HepG2 (cell line): ENCODE measurements around the gene B4GALT4. TPM values are rescaled to one million over a fixed set of nuclear protein-coding genes. Genes with fewer than 3 reads are reported as not detected.

ENCODE experiments used
- ARNTL ChIP-seq: sonication (generic); formaldehyde crosslinking; IDR thresholded peaks from 2 replicates; pipeline ENCODE4 v1.4.0; 2020; ENCODE audit warnings: mild to moderate bottlenecking, missing genetic modification reagents
- ESRRA ChIP-seq: sonication (generic); formaldehyde crosslinking; IDR thresholded peaks from 2 replicates; pipeline ENCODE4 v1.5.1; 2020; ENCODE audit warnings: mild to moderate bottlenecking, low read depth, missing genetic modification reagents
- PATZ1 ChIP-seq: sonication (generic); formaldehyde crosslinking; IDR thresholded peaks from 2 replicates; pipeline ENCODE4 v1.4.0; 2020; ENCODE audit warnings: missing genetic modification reagents
- THAP8 ChIP-seq: sonication (generic); formaldehyde crosslinking; IDR thresholded peaks from 2 replicates; pipeline ENCODE4 v1.5.1; 2020; ENCODE audit warnings: missing genetic modification reagents, mild to moderate bottlenecking, borderline replicate concordance
- ZNF407 ChIP-seq: sonication (generic); formaldehyde crosslinking; IDR thresholded peaks from one replicate; pipeline ENCODE4 v1.5.1; 2020; ENCODE audit warnings: mild to moderate bottlenecking, missing genetic modification reagents; ENCODE audit errors: not compliant biosample characterization
- ZNF687 ChIP-seq: sonication (generic); formaldehyde crosslinking; IDR thresholded peaks from 2 replicates; pipeline ENCODE4 v1.5.1; 2020; ENCODE audit warnings: mild to moderate bottlenecking, missing genetic modification reagents, moderate library complexity
- ZNF841 ChIP-seq: sonication (generic); formaldehyde crosslinking; IDR thresholded peaks from 2 replicates; pipeline ENCODE4 v1.8.1; 2023; ENCODE audit warnings: missing genetic modification reagents, borderline replicate concordance
- ZZZ3 ChIP-seq: sonication (generic); formaldehyde crosslinking; IDR thresholded peaks from 2 replicates; pipeline ENCODE4 v1.4.0; 2020; ENCODE audit warnings: missing genetic modification reagents, mild to moderate bottlenecking, borderline replicate concordance
- polyA plus RNA-seq, 8 experiments: library from polyadenylated mRNA; depleted of rRNA in 3 of 8; stranded (reverse) in 7 of 8; unstranded in 1 of 8; fragments of >200 nt; fragmentation: Illumina TruSeq in 4 of 8; extraction: Trizol in 4 of 8; gene quantifications; 2 replicates each; pipeline versions ENCODE4 v1.2.1 to v1.2.3, GENCODE V29; 2011 to 2016; ENCODE audit warnings: low read depth in 4 of 8, missing spikeins in 1 of 8, mixed read lengths in 1 of 8; ENCODE audit not compliant: insufficient read depth in 1 of 8
- total RNA-seq, 5 experiments: library from RNA; depleted of rRNA; stranded (reverse); fragments of >200 nt; fragmentation: Illumina TruSeq; extraction: Trizol; gene quantifications; 2 replicates each; pipeline ENCODE4 v1.2.3, GENCODE V29; 2016; ENCODE audit warnings: low read depth in 1 of 5

B4GALT4 gene
- total and polyA plus RNA-seq, 2 of the 13 experiments (the other 11 are each of a cell fraction or from before 2014, with no cell fraction given): 16.9 to 29.0 TPM

- peak; percentile 93 for TF ChIP-seq ZNF687 (CRISPR knock-in tag)
- TF ChIP-seq ARNTL: peak; percentile 78; the same call in 1 of the 2 replicates
- no peak; the same call in none of the 2 replicates for TF ChIP-seq THAP8
- no peak; the same call in 1 of the 2 replicates for TF ChIP-seq PATZ1 (CRISPR knock-in tag)
- TF ChIP-seq ESRRA (CRISPR knock-in tag): no peak
- TF ChIP-seq ZNF407 (CRISPR knock-in tag): peak; percentile 81
- peak; percentile 59; the same call in 1 of the 2 replicates for TF ChIP-seq ZNF841
- TF ChIP-seq ZZZ3 (CRISPR knock-in tag): 0 out of 2 replicates have a peak, but pooled peaks have one; percentile 38
Observed at GRCh38 chr3:119240591-119241434, at the start of gene B4GALT4 (continued).
